NB4 (cell line): ENCODE results near the gene CYP2B6.

ENCODE experiments used
- CTCF ChIP-seq: IDR thresholded peaks from one replicate; pipeline ENCODE4 v1.5.1; 2012; ENCODE audit warnings: low read depth, low read length
- MYC ChIP-seq: IDR thresholded peaks from 2 replicates; pipeline ENCODE4 v1.6.1; 2011; ENCODE audit warnings: low read depth, low read length
- POLR2A ChIP-seq: IDR thresholded peaks from 2 replicates; pipeline ENCODE4 v1.6.1; 2011; ENCODE audit warnings: mild to moderate bottlenecking; ENCODE audit not compliant: insufficient read length; ENCODE audit errors: extremely low read depth

- TF ChIP-seq CTCF (no peak), POLR2A (no peak), MYC (no peak)
Measured at GRCh38 chr19:41013359-41013758, 22.3 kb downstream of the CYP2B6 start.
